PC-3 (cell line): ENCODE results near the gene RBMS3. TPM values are rescaled to one million over a fixed set of nuclear protein-coding genes. Genes with fewer than 3 reads are reported as not detected.

ENCODE experiments used
- ATAC-seq: fragments of 200-7000 bp; cut with Tn5 transposase; 2 replicates; pipeline ENCODE4 v1.9.1; 2020; ENCODE audit warnings: mild to moderate bottlenecking, moderate library complexity
- BruUV-seq: library from RNA; stranded (reverse); fragments of 400-500 nt; replicated peaks from 2 replicates; lab custom pipeline; 2021; lab: Mats Ljungman, UMichigan
- CTCF ChIA-PET: fragments of 300-600 bp; sonication (Branson Sonifier 250); formaldehyde crosslinking; loops from one replicate; lab custom pipeline; 2022; ENCODE audit warnings: antibody characterized with exemption; lab: Charles Lee
- POLR2A ChIA-PET: fragments of 300-600 bp; sonication (Branson Sonifier 250); formaldehyde crosslinking; loops from one replicate; lab custom pipeline; 2022; ENCODE audit warnings: antibody characterized with exemption; ENCODE audit not compliant: unreplicated experiment; lab: Charles Lee
- DNase-seq: peaks from one replicate; pipeline ENCODE4 v3.0.0-alpha.2; 2015
- H2AFZ ChIP-seq: fragments of 300-600 bp; sonication (generic); 2 replicates; pipeline ENCODE4 v1.6.0; 2016; ENCODE audit warnings: antibody characterized with exemption, low read length
- H3F3A ChIP-seq: fragments of 300-600 bp; sonication (generic); one replicate; pipeline ENCODE4 v1.6.0; 2017; ENCODE audit warnings: antibody characterized with exemption, low read length, control low read depth, mild to moderate bottlenecking; ENCODE audit not compliant: unreplicated experiment
- H3K27ac ChIP-seq: fragments of 300-600 bp; sonication (generic); 2 replicates; pipeline ENCODE4 v1.5.1; 2016; ENCODE audit warnings: mild to moderate bottlenecking, low read length
- H3K27me3 ChIP-seq: fragments of 300-600 bp; sonication (generic); 2 replicates; pipeline ENCODE4 v1.6.1; 2016; ENCODE audit warnings: low read length, mixed read lengths
- H3K36me3 ChIP-seq: fragments of 300-600 bp; sonication (generic); 2 replicates; pipeline ENCODE4 v1.6.1; 2016; ENCODE audit warnings: low read depth, mixed run types, low read length, mixed read lengths
- H3K4me1 ChIP-seq: fragments of 300-600 bp; sonication (generic); 2 replicates; pipeline ENCODE4 v1.5.1; 2016; ENCODE audit warnings: low read length; ENCODE audit not compliant: insufficient read depth
- H3K4me2 ChIP-seq: fragments of 300-600 bp; sonication (generic); 2 replicates; pipeline ENCODE4 v1.6.0; 2016; ENCODE audit warnings: low read length
- H3K4me3 ChIP-seq: fragments of 300-600 bp; sonication (generic); 2 replicates; pipeline ENCODE4 v1.5.1; 2016; ENCODE audit warnings: mild to moderate bottlenecking, low read length, mixed read lengths
- H3K79me2 ChIP-seq: fragments of 300-600 bp; sonication (generic); 2 replicates; pipeline ENCODE4 v1.6.1; 2017; ENCODE audit warnings: low read length, mixed read lengths
- H3K9ac ChIP-seq: fragments of 300-600 bp; sonication (generic); 2 replicates; pipeline ENCODE4 v1.6.0; 2016; ENCODE audit warnings: mild to moderate bottlenecking, low read length
- H3K9me2 ChIP-seq: fragments of 300-600 bp; sonication (generic); replicated peaks from 2 replicates; pipeline ENCODE4 v1.6.1; 2016; ENCODE audit warnings: mixed run types, low read length, mixed read lengths
- H3K9me3 ChIP-seq: fragments of 300-600 bp; sonication (generic); 2 replicates; pipeline ENCODE4 v1.6.1; 2016; ENCODE audit warnings: low read length, mixed read lengths
- H4K20me1 ChIP-seq: fragments of 300-600 bp; sonication (generic); 2 replicates; pipeline ENCODE4 v1.6.1; 2016; ENCODE audit warnings: low read length, mixed read lengths
- CTCF ChIP-seq: fragments of 300-600 bp; sonication (generic); conservative IDR thresholded peaks from 2 replicates; pipeline ENCODE4 v1.5.1; 2017; ENCODE audit warnings: antibody characterized with exemption, low read depth, mild to moderate bottlenecking, low read length
- EZH2 ChIP-seq: fragments of 300-600 bp; sonication (generic); IDR thresholded peaks from one replicate; pipeline ENCODE4 v1.6.1; 2017; ENCODE audit warnings: antibody characterized with exemption, mild to moderate bottlenecking, low read length; ENCODE audit not compliant: unreplicated experiment
- EZH2phosphoT487 ChIP-seq: fragments of 300-600 bp; sonication (generic); IDR thresholded peaks from 2 replicates; pipeline ENCODE4 v1.6.1; 2018; ENCODE audit warnings: mild to moderate bottlenecking, antibody characterized with exemption, low read length, borderline replicate concordance
- intact Hi-C: fragments of 100-400 bp; cut with micrococcal nuclease; formaldehyde crosslinking; loops from 2 replicates; pipeline ENCODE4 v1.9.0; 2023
- total RNA-seq: library from RNA; depleted of rRNA; stranded (reverse); fragments of >200 nt; gene quantifications from 2 replicates; pipeline ENCODE4 v1.2.3, GENCODE V29; 2014

RBMS3 gene
- total RNA-seq, 1 experiment from 2014 or later: 5.4 TPM

GRCh38 chr3:29271475-29271874 lies 9.4 kb upstream of the RBMS3 start:
- CTCF ChIA-PET: no interaction called here
- no peak for ATAC-seq
- no peak for TF ChIP-seq EZH2
- no peak for TF ChIP-seq CTCF
- no peak for TF ChIP-seq EZH2phosphoT487

GRCh38 chr3:29274667-29275066 lies 6.2 kb upstream of the RBMS3 start:
- Histone ChIP-seq H2AFZ (no peak overlapping the region), H3K4me3 (no peak overlapping the region), H3K27me3 (no peaks in the 10 kb centered on the region), H3K27ac (no peak overlapping the region), H3K4me2 (no peak overlapping the region), H3K9ac (no peak overlapping the region), H4K20me1 (no peaks in the 10 kb centered on the region), H3K36me3 (no peaks in the 10 kb centered on the region), H3K9me2 (no peaks in the 10 kb centered on the region), H3F3A (no peaks in the 10 kb centered on the region), H3K79me2 (no peaks in the 10 kb centered on the region), H3K4me1 (peaks cover 7% of the 10 kb centered on the region), H3K9me3 (no peaks in the 10 kb centered on the region)
- no TSS peak for BruUV-seq
- POLR2A ChIA-PET: no interaction called here
- CTCF ChIA-PET: no interaction called here
- no peak for DNase-seq
- intact Hi-C loops: no loop called here
- no peak for ATAC-seq
- no peak for TF ChIP-seq CTCF
- TF ChIP-seq EZH2: no peak
- TF ChIP-seq EZH2phosphoT487: no peak

More at GRCh38 chr3:29271475-29271874, 9.4 kb upstream of the RBMS3 start:
- BruUV-seq: no TSS peak
- H3K36me3 ChIP-seq: no peaks in the 10 kb centered on the region
- H3K4me3 ChIP-seq: no peak overlapping the region
- no peaks in the 10 kb centered on the region for H3K9me3 ChIP-seq
- no peak for DNase-seq
- intact Hi-C loops: no loop called here
- POLR2A ChIA-PET: no interaction called here
- H3F3A ChIP-seq: no peaks in the 10 kb centered on the region
- no peak overlapping the region for H3K4me2 ChIP-seq
- no peaks in the 10 kb centered on the region for H3K79me2 ChIP-seq
- H4K20me1 ChIP-seq: no peaks in the 10 kb centered on the region
- H3K27me3 ChIP-seq: no peaks in the 10 kb centered on the region
- H3K27ac ChIP-seq: no peak overlapping the region
- no peak overlapping the region for H2AFZ ChIP-seq
- no peaks in the 10 kb centered on the region for H3K4me1 ChIP-seq
- no peak overlapping the region for H3K9ac ChIP-seq
- H3K9me2 ChIP-seq: no peaks in the 10 kb centered on the region

- TF ChIP-seq EZH2: no peak
- TF ChIP-seq EZH2phosphoT487: no peak
- TF ChIP-seq CTCF: no peak
- peaks cover 11% of the 10 kb centered on the region for H3K4me1 ChIP-seq
- POLR2A ChIA-PET: no interaction called here
- DNase-seq (no peak), ATAC-seq (no peak)
- BruUV-seq: no TSS peak
- H3K79me2 ChIP-seq: no peaks in the 10 kb centered on the region
- no peak overlapping the region for H3K9ac ChIP-seq
- H3K9me3 ChIP-seq: no peaks in the 10 kb centered on the region
- no peaks in the 10 kb centered on the region for H3F3A ChIP-seq
- H3K4me3 ChIP-seq: no peak overlapping the region
- CTCF ChIA-PET: no interaction called here
- no peak overlapping the region for H3K4me2 ChIP-seq
- intact Hi-C loops: no loop called here
- no peak overlapping the region for H3K27ac ChIP-seq
- H2AFZ ChIP-seq: no peak overlapping the region
- H3K9me2 ChIP-seq: no peaks in the 10 kb centered on the region
- H4K20me1 ChIP-seq: no peaks in the 10 kb centered on the region
- H3K36me3 ChIP-seq: no peaks in the 10 kb centered on the region
- no peaks in the 10 kb centered on the region for H3K27me3 ChIP-seq
Observed at GRCh38 chr3:29275309-29275708, 5.6 kb upstream of the RBMS3 start.
